PFSK-1 (cell line): ENCODE measurements around the gene OVCA2.
A peak's percentile ranks its signal among the peaks of the same experiment; 100 is the strongest.

Experiments
- FOXP2 ChIP-seq: optimal IDR thresholded peaks from 2 replicates; pipeline ENCODE3; 2011; ENCODE audit warnings: borderline replicate concordance, control low read depth, inconsistent platforms; ENCODE audit not compliant: insufficient read depth; ENCODE audit errors: extremely low read length, extremely low read depth
- POLR2AphosphoS5 ChIP-seq: IDR thresholded peaks from 2 replicates; pipeline ENCODE4 v1.6.1; 2012; ENCODE audit warnings: low read depth, mild to moderate bottlenecking, control low read depth, low read length, moderate library complexity
- SIN3A ChIP-seq: IDR thresholded peaks from 2 replicates; pipeline ENCODE4 v1.6.1; 2012; ENCODE audit warnings: mild to moderate bottlenecking, low read length, moderate library complexity, borderline replicate concordance; ENCODE audit not compliant: insufficient read depth
- TAF1 ChIP-seq: IDR thresholded peaks from 2 replicates; pipeline ENCODE4 v1.6.1; 2012; ENCODE audit warnings: low read length, control low read depth, borderline replicate concordance; ENCODE audit not compliant: insufficient read depth
- TF ChIP-seq, protein P1 (sequence below), 2 experiments: IDR thresholded peaks; 2 replicates each; pipeline versions ENCODE4 v1.6.1 to v1.8.0; 2011 to 2012; ENCODE audit warnings: low read depth in 2 of 2, low read length in 2 of 2, control low read depth in 1 of 2, inconsistent platforms in 1 of 2, mild to moderate bottlenecking in 1 of 2, moderate library complexity in 1 of 2; ENCODE audit not compliant: insufficient read depth in 1 of 2

Gene OVCA2

GRCh38 chr17:2047590-2047989 is 5.8 kb downstream of the OVCA2 start:
- TF ChIP-seq, protein P1, sequence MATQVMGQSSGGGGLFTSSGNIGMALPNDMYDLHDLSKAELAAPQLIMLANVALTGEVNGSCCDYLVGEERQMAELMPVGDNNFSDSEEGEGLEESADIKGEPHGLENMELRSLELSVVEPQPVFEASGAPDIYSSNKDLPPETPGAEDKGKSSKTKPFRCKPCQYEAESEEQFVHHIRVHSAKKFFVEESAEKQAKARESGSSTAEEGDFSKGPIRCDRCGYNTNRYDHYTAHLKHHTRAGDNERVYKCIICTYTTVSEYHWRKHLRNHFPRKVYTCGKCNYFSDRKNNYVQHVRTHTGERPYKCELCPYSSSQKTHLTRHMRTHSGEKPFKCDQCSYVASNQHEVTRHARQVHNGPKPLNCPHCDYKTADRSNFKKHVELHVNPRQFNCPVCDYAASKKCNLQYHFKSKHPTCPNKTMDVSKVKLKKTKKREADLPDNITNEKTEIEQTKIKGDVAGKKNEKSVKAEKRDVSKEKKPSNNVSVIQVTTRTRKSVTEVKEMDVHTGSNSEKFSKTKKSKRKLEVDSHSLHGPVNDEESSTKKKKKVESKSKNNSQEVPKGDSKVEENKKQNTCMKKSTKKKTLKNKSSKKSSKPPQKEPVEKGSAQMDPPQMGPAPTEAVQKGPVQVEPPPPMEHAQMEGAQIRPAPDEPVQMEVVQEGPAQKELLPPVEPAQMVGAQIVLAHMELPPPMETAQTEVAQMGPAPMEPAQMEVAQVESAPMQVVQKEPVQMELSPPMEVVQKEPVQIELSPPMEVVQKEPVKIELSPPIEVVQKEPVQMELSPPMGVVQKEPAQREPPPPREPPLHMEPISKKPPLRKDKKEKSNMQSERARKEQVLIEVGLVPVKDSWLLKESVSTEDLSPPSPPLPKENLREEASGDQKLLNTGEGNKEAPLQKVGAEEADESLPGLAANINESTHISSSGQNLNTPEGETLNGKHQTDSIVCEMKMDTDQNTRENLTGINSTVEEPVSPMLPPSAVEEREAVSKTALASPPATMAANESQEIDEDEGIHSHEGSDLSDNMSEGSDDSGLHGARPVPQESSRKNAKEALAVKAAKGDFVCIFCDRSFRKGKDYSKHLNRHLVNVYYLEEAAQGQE (IDR thresholded peaks at IDR 0.05; ENCODE audit: insufficient read depth in 1 of 2, low read depth in 2 of 2, low read length in 2 of 2) = no peak
- no peak for TF ChIP-seq POLR2AphosphoS5
- no peak for TF ChIP-seq SIN3A
- TF ChIP-seq TAF1 = no peak
- TF ChIP-seq FOXP2 = no peak

- TF ChIP-seq FOXP2 (no peak), SIN3A (no peak), TAF1 (no peak), POLR2AphosphoS5 (no peak)
- TF ChIP-seq, protein P1 (IDR thresholded peaks at IDR 0.05; ENCODE audit: insufficient read depth in 1 of 2, low read depth in 2 of 2, low read length in 2 of 2) = no peak
These were observed 7.0 kb downstream of the OVCA2 start for GRCh38 chr17:2048805-2049204.

DNA sequence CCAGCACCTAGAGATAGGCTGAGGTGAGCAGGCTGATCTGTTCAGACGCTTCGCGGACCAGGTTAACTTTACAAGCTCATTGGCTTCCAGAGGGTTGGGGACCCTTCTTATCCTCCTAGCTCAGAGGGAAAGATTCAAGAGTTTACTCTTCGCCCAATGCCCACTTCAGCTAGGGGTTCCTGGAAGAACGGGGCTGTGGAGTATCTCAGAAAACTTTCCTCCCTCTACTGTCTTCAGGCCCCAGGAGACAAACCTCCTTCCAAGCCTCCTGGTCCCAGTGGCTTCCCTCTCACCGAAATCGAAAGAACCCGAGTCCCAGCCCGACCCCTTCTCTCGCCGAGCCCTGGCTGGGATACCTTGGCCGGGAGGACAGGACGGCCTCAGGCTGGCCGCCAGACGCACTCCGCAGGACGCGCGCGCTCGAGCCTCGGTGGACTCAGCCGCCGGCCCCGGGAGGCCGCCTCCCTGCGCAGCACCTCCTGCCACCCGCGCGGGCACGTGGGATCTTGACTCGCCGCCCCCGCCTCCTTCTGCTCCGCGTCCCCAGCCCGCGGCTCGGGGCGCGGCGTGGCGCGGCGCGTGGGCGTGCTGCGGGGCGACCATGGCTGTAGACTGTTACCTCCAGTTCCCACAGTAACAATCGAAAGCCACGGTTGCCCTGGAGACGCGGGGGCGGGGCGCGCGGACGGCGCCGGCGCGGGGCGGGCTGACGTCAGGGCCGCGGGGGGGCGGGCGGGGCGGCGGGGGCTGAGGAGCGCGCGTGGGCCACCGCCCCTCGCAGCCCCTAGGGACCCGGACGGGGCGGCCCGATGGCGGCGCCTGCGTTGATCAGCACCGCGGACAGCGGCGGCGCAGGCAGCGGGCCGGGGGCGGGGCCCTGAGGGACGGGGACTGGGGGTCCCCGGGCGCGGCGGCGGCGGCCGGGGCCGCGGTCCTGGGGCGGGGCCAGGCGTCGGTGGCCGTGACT is 7.8 kb downstream of the OVCA2 start:
- TF ChIP-seq TAF1 (no peak), POLR2AphosphoS5 (no peak), SIN3A (peak; percentile 90), FOXP2 (no peak)
- TF ChIP-seq, protein P1 (IDR thresholded peaks at IDR 0.05; ENCODE audit: insufficient read depth in 1 of 2, low read depth in 2 of 2, low read length in 2 of 2) = peak; percentile 91 to 94

- TF ChIP-seq SIN3A (no peak), TAF1 (no peak), POLR2AphosphoS5 (no peak)
- TF ChIP-seq, protein P1 (IDR thresholded peaks at IDR 0.05; ENCODE audit: insufficient read depth in 1 of 2, low read depth in 2 of 2, low read length in 2 of 2) = peak; percentile 69 to 76; a peak in 2 of 4 replicates
These were observed 8.7 kb downstream of the OVCA2 start for GRCh38 chr17:2050300-2051060.
